Stomach smooth muscle (tissue), 2 donors: ENCODE results near the gene IL5RA.

Experiments used
- H3K27ac ChIP-seq: one replicate; pipeline ENCODE4 v1.7.0; 2013; ENCODE audit warnings: mild to moderate bottlenecking, low read length, inconsistent platforms
- H3K27me3 ChIP-seq, 2 donors: one replicate each; pipeline ENCODE4 v1.7.0; 2013; ENCODE audit warnings: low read length in 2 of 2; ENCODE audit not compliant: insufficient read depth in 2 of 2, control insufficient read depth in 1 of 2
- H3K36me3 ChIP-seq, 2 donors: one replicate each; pipeline ENCODE4 v1.7.0; 2013; ENCODE audit warnings: low read length in 2 of 2; ENCODE audit not compliant: control insufficient read depth in 2 of 2, insufficient read depth in 2 of 2
- H3K4me1 ChIP-seq: one replicate; pipeline ENCODE4 v1.7.0; 2013; ENCODE audit warnings: low read length; ENCODE audit not compliant: control insufficient read depth, insufficient read depth
- H3K4me3 ChIP-seq, 2 donors: one replicate each; pipeline ENCODE4 v1.7.0; 2013; ENCODE audit warnings: low read length in 2 of 2
- H3K9ac ChIP-seq, 2 donors: one replicate each; pipeline ENCODE4 v1.7.0; 2013; ENCODE audit warnings: low read length in 2 of 2, mild to moderate bottlenecking in 1 of 2
- H3K9me3 ChIP-seq, 2 donors: one replicate each; pipeline ENCODE4 v1.7.0; 2013; ENCODE audit warnings: low read length in 2 of 2; ENCODE audit not compliant: control insufficient read depth in 2 of 2
- donor health status: healthy.
- donor health status: Pancreatic carcinoma.

Gene IL5RA

GRCh38 chr3:3084890-3085289 is 25.3 kb downstream of the IL5RA start:
- Histone ChIP-seq H3K9me3 (no peaks in the 10 kb centered on the region), H3K27me3 (no peaks in the 10 kb centered on the region), H3K9ac (no peak overlapping the region), H3K36me3 (no peaks in the 10 kb centered on the region), H3K27ac (no peak overlapping the region), H3K4me1 (no peaks in the 10 kb centered on the region), H3K4me3 (no peak overlapping the region)

DNA sequence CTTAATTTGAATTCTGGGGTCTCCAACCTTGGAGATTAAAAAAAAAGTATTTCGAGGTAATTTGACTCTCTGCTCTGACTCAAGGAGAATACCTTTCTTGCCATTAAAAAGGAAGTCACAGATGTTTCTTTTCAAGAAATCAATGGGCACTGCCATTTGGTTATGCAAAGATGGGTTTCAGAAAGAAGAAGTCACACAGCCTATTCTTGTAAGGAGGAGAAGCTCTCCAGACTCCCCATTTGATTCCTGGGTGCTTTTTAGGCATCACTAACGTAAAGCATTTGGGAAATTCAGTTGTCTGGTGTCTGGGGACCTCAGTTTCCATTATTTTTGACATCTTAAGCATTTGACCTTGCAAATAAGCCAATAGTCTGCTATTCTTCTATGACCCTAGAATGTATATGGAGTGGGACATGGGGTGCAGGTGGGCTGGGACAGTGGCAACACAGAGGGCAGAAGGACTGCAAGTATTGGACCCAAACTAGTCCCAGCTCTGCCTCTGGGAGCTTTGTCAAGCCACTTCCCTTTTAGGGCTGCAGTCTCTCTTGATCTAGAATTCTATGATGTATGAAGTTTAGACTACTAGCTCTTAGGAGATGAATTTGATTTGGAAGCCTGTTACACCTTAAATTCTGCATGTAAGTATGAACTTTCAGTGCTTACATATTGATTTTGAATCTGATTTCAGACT is 27.8 kb downstream of the IL5RA start:
- Histone ChIP-seq H3K36me3 (no peaks in the 10 kb centered on the region), H3K27me3 (no peaks in the 10 kb centered on the region), H3K27ac (no peak overlapping the region), H3K4me1 (no peaks in the 10 kb centered on the region), H3K9me3 (no peaks in the 10 kb centered on the region), H3K4me3 (no peak overlapping the region), H3K9ac (no peak overlapping the region)

DNA sequence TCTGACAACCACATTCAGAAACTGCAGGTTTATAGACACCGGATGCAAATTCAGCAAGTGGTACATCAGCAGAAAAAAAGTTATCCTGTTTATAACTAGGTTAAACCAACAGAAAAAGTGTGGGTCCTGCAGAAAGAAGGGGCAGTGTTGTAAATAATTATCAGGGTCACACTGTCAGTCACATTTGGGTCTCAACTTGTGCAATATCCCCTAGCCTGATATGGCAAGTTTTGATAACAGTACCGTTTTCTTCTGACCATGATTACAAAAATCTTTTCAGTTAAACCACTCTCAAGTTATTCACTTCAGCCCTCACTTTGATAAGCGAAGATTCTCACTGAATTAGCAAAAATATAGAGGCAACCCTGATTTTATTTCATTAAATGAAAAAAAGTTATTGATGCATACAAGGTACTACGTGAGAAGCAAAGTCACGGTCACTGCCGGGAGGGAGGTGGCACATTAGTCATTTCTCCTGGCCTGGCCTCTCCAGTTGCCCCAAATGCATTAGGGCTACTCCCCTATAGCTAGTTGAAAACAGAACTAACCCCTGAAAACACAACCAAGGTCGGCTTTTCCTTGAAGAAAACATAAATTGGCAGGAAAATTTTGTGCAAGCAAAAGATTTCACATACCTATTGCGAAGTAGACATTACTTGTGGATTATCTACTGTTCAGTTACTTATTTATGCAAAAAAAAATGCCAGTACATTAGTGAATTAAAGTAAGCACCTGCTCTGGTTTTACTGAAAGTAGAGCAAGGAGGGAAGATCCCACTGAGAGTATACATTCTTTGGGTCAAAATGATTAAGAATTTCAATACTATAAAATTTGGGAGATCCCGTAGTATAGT is 28.6 kb downstream of the IL5RA start:
- Histone ChIP-seq H3K4me3 (no peak overlapping the region), H3K9ac (no peak overlapping the region), H3K27ac (no peak overlapping the region), H3K27me3 (no peaks in the 10 kb centered on the region), H3K36me3 (no peaks in the 10 kb centered on the region), H3K9me3 (no peaks in the 10 kb centered on the region), H3K4me1 (no peaks in the 10 kb centered on the region)

DNA sequence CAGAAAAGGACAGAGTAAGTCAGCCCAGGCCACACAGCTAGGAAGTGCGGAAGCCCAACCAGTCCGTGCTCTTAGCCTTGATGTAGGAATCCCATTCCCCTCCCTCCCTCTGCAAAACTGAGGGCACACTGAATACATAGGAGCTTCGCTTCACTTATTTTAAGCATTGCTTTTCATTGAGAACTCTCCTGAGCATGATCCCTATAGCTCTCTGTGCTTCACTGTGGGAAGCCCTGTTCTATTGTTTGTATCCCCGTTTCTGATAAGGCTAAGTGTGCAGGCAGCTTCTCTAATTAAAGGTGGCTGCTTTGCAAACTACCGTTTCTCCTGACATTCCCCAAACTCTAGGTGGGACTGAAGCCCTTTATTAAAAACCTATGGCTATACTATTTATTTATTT is 29.9 kb downstream of the IL5RA start:
- Histone ChIP-seq H3K9ac (no peak overlapping the region), H3K9me3 (no peaks in the 10 kb centered on the region), H3K4me3 (no peak overlapping the region), H3K27me3 (no peaks in the 10 kb centered on the region), H3K27ac (no peak overlapping the region), H3K4me1 (no peaks in the 10 kb centered on the region), H3K36me3 (no peaks in the 10 kb centered on the region)

DNA sequence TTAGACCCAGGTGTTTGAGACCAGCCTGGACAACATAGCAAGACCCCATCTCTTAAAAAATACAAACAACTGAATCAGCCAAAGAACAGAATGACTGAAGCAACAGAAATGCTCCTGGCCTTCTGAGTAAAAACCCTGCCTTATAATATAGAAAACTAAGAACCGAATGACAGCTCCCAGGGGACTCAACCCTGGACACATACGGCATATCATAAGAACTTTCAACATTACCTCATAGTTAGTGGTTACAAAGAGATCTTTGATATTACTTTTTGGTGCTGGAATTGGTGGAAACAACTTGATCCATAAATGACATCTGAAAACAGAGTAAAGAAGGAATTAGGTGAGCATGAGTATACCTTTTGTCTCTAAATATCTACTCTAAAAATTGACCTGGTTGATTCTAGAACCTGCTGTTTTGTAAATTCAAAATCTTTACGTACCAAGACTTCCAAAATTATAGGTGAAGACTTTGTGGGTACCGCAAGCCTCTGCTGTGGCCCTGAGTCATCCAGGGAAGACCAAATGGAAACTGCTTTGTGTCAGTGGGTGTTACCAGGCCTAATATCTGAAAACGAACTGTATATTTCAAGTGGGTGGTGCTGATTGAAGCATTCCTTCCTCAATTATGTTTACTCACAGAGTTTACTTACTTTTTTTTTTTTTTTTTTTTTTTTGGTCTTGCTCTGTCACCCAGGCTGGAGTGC is 35.5 kb downstream of the IL5RA start:
- Histone ChIP-seq H3K4me3 (no peak overlapping the region), H3K36me3 (no peaks in the 10 kb centered on the region), H3K27me3 (no peaks in the 10 kb centered on the region), H3K9ac (no peak overlapping the region), H3K27ac (no peak overlapping the region), H3K4me1 (no peaks in the 10 kb centered on the region), H3K9me3 (no peaks in the 10 kb centered on the region)

- Histone ChIP-seq H3K36me3 (no peaks in the 10 kb centered on the region), H3K27ac (no peak overlapping the region), H3K4me3 (no peak overlapping the region), H3K4me1 (no peaks in the 10 kb centered on the region), H3K27me3 (no peaks in the 10 kb centered on the region), H3K9ac (no peak overlapping the region), H3K9me3 (no peaks in the 10 kb centered on the region)
These were observed 39.0 kb downstream of the IL5RA start for GRCh38 chr3:3071136-3071535.

DNA sequence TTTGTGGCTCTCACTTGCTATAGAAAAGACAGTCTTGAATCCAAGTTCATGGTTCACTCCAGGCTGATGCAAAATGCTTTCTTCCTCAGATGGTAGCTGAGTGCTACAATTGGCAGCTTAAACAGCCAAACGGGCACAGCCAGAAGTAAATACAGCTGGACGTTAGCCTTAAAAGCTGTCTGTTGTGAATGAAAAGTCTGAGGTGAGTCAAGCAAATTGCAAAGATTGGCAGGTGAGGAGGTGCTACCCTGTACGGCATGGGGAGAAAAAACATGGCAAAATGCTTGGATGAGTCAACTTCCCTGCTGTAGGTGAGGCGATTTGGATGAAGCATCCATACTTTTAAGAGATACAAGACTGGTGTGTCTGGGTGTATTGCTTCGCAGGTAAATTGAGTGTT is 40.5 kb downstream of the IL5RA start:
- H3K4me3 ChIP-seq, result no peak overlapping the region
- H3K27ac ChIP-seq, result no peak overlapping the region
- H3K36me3 ChIP-seq, result no peaks in the 10 kb centered on the region
- H3K9ac ChIP-seq, result no peak overlapping the region
- H3K4me1 ChIP-seq, result no peaks in the 10 kb centered on the region
- no peaks in the 10 kb centered on the region for H3K27me3 ChIP-seq
- H3K9me3 ChIP-seq, result no peaks in the 10 kb centered on the region

GRCh38 chr3:3068358-3068881 is 41.8 kb downstream of the IL5RA start:
- Histone ChIP-seq H3K9me3 (no peaks in the 10 kb centered on the region), H3K27ac (no peak overlapping the region), H3K4me3 (no peak overlapping the region), H3K9ac (no peak overlapping the region), H3K4me1 (no peaks in the 10 kb centered on the region), H3K36me3 (no peaks in the 10 kb centered on the region), H3K27me3 (no peaks in the 10 kb centered on the region)

DNA sequence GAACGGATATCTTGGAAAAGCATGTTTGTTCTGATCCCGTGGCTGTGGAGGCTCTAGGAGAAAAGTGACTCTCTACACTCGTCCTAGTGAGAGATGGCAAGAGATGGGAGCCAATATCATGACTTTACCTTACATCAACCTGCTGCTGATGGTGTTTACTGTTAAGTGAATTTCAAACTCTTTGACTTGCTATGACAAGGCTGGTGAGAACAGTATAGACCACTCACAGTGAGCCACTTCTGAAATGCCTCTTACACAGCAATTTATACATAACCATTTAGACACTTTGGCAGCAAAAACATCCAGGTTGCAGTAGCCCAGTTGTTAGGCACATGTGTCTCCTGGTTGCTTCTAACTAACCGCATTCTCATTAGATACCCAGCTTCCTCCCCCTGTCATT is 43.3 kb downstream of the IL5RA start:
- no peak overlapping the region for H3K4me3 ChIP-seq
- H3K36me3 ChIP-seq, result no peaks in the 10 kb centered on the region
- no peaks in the 10 kb centered on the region for H3K27me3 ChIP-seq
- no peak overlapping the region for H3K27ac ChIP-seq
- no peaks in the 10 kb centered on the region for H3K4me1 ChIP-seq
- H3K9ac ChIP-seq, result no peak overlapping the region
- no peaks in the 10 kb centered on the region for H3K9me3 ChIP-seq

- Histone ChIP-seq H3K9me3 (no peaks in the 10 kb centered on the region), H3K9ac (no peak overlapping the region), H3K36me3 (no peaks in the 10 kb centered on the region), H3K4me3 (no peak overlapping the region), H3K4me1 (no peaks in the 10 kb centered on the region), H3K27ac (no peak overlapping the region), H3K27me3 (no peaks in the 10 kb centered on the region)
These were observed 43.8 kb downstream of the IL5RA start for GRCh38 chr3:3066378-3066777.
